Nephron (organoid): Measurements from ENCODE around the gene FTMT.

Experiments used
- H3K27ac Mint-ChIP-seq, 3 experiments: 2 replicates each; pipeline ENCODE4 v1.8.0; 2020; ENCODE audit warnings: mixed read lengths in 3 of 3, mild to moderate bottlenecking in 2 of 3, moderate library complexity in 1 of 3
- H3K27me3 Mint-ChIP-seq: 2 replicates; pipeline ENCODE4 v1.8.0; 2021; ENCODE audit warnings: low read depth, mild to moderate bottlenecking, moderate library complexity, mixed read lengths
- H3K36me3 Mint-ChIP-seq: 2 replicates; pipeline ENCODE4 v1.8.0; 2020; ENCODE audit warnings: low read depth, mixed read lengths
- H3K4me1 Mint-ChIP-seq: 2 replicates; pipeline ENCODE4 v1.8.0; 2020; ENCODE audit warnings: mixed read lengths
- H3K4me3 Mint-ChIP-seq, 3 experiments: 2 replicates each; pipeline ENCODE4 v1.8.0; 2020; ENCODE audit warnings: mild to moderate bottlenecking in 3 of 3, mixed read lengths in 3 of 3, moderate library complexity in 2 of 3
- H3K9me3 Mint-ChIP-seq: 2 replicates; pipeline ENCODE4 v1.8.0; 2020; ENCODE audit warnings: mixed read lengths
- CTCF ChIP-seq, 3 experiments: fragments of 200-600 bp; sonication (generic); IDR thresholded peaks; one replicate each; pipeline ENCODE4 v1.5.0; 2021; ENCODE audit warnings: antibody characterized with exemption in 3 of 3; ENCODE audit not compliant: unreplicated experiment in 3 of 3

Gene FTMT

DNA sequence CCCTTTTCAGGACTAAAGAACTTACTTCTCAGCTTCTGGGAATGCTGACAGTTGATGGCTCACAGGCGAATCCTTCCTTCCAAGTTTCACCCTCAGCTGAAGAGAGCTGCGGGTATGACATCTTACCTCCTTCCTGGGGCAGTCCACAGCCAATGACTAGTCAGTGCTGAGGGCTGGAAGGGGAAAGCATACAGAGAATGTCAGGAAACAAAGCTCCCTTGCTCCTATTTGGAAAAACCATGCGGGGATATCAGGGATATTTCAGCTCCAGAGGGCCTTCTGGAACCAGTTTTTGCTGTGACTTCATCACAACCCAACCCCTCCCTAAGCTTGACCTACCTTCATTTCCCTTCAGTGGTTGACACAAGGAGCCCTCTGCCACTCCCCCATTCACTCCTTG is 15.7 kb downstream of the FTMT start:
- H3K27ac Mint-ChIP-seq: no peak overlapping the region
- H3K36me3 Mint-ChIP-seq: no peaks in the 10 kb centered on the region
- no peak overlapping the region for H3K4me3 Mint-ChIP-seq
- H3K9me3 Mint-ChIP-seq: no peaks in the 10 kb centered on the region
- no peaks in the 10 kb centered on the region for H3K4me1 Mint-ChIP-seq
- no peak for TF ChIP-seq CTCF (IDR thresholded peaks at IDR 0.05; ENCODE audit: unreplicated experiment in 3 of 3)
- H3K27me3 Mint-ChIP-seq: peaks cover 4% of the 10 kb centered on the region

GRCh38 chr5:121870489-121870888 is 18.8 kb downstream of the FTMT start:
- peaks cover 4% of the 10 kb centered on the region for H3K27me3 Mint-ChIP-seq
- no peaks in the 10 kb centered on the region for H3K36me3 Mint-ChIP-seq
- H3K27ac Mint-ChIP-seq: no peak overlapping the region
- H3K9me3 Mint-ChIP-seq: no peaks in the 10 kb centered on the region
- H3K4me1 Mint-ChIP-seq: peaks cover 11% of the 10 kb centered on the region
- TF ChIP-seq CTCF (IDR thresholded peaks at IDR 0.05; ENCODE audit: unreplicated experiment in 3 of 3): peak; percentile 19 to 30 (median 23)
- no peak overlapping the region for H3K4me3 Mint-ChIP-seq

- Mint-ChIP-seq H3K27me3 (no peaks in the 10 kb centered on the region), H3K27ac (no peak overlapping the region), H3K4me1 (peaks cover 11% of the 10 kb centered on the region), H3K9me3 (no peaks in the 10 kb centered on the region), H3K36me3 (no peaks in the 10 kb centered on the region), H3K4me3 (no peak overlapping the region)
- no peak for TF ChIP-seq CTCF (IDR thresholded peaks at IDR 0.05; ENCODE audit: unreplicated experiment in 3 of 3)
Observed at GRCh38 chr5:121872856-121873255, 21.2 kb downstream of the FTMT start.

- Mint-ChIP-seq H3K4me1 (peaks cover 11% of the 10 kb centered on the region), H3K27ac (no peak overlapping the region), H3K9me3 (no peaks in the 10 kb centered on the region), H3K36me3 (no peaks in the 10 kb centered on the region), H3K4me3 (no peak overlapping the region), H3K27me3 (no peaks in the 10 kb centered on the region)
- TF ChIP-seq CTCF (IDR thresholded peaks at IDR 0.05; ENCODE audit: unreplicated experiment in 3 of 3): no peak
Observed at GRCh38 chr5:121873409-121873808, 21.7 kb downstream of the FTMT start.

DNA sequence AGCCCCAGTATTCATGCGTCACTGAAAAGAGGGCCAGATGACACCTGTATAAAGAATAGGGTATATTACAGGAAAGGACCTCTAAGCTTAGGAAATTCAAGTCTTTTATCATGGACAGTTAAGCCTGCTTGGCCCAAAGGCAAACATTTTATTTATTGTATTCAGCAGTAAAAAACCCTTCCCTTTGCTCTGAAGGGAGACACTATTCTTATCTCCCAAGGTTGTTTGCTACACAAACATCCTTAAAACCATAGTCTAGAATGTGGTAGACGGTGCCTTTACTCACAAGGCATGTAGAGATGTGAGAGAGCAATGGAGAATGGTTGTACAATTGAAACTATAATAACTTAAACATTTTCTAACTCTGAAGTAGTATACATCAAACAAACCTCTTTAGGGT is 33.9 kb downstream of the FTMT start:
- no peaks in the 10 kb centered on the region for H3K9me3 Mint-ChIP-seq

More for the DNA sequence above, 33.9 kb downstream of the FTMT start:
- H3K27ac Mint-ChIP-seq: no peak overlapping the region
- H3K27me3 Mint-ChIP-seq: no peaks in the 10 kb centered on the region
- H3K4me3 Mint-ChIP-seq: no peak overlapping the region
- H3K4me1 Mint-ChIP-seq: no peaks in the 10 kb centered on the region
- no peaks in the 10 kb centered on the region for H3K36me3 Mint-ChIP-seq
- TF ChIP-seq CTCF (IDR thresholded peaks at IDR 0.05; ENCODE audit: unreplicated experiment in 3 of 3): no peak
